Measurements from ENCODE around the gene SPOCK1. TPM values are rescaled to one million over a fixed set of nuclear protein-coding genes. Genes with fewer than 3 reads are reported as not detected.

Gene SPOCK1
- total and polyA plus RNA-seq, 2 of the 13 experiments (the other 11 are each of a cell fraction or from before 2014, with no cell fraction given), result 0.18 to 0.29 TPM

GRCh38 chr5:137448868-137449267, 50.3 kb downstream of the SPOCK1 start (continued):
- TF ChIP-seq ZNF550 (CRISPR knock-in tag; IDR thresholded peaks at IDR 0.05; ENCODE audit: borderline replicate concordance) (no peak), ZNF609 (CRISPR knock-in tag; IDR thresholded peaks at IDR 0.05; ENCODE audit: borderline replicate concordance) (no peak), REL (CRISPR knock-in tag; conservative IDR thresholded peaks at IDR 0.05) (no peak), ZBTB37 (CRISPR knock-in tag; IDR thresholded peaks at IDR 0.05) (no peak), FOXO4 (CRISPR knock-in tag; conservative IDR thresholded peaks at IDR 0.05) (no peak)
